Activated naive CD4-positive, alpha-beta T cell treated with anti-CD3 and anti-CD28 coated beads for 36 hours (primary cell): ENCODE results near the gene ICA1. TPM values are rescaled to one million over a fixed set of nuclear protein-coding genes. Genes with fewer than 3 reads are reported as not detected.

Experiments used
- total RNA-seq, 2 experiments: library from RNA; stranded (reverse); gene quantifications; one replicate each; pipeline ENCODE4 v1.2.3, GENCODE V29; 2021

The ICA1 gene
- total RNA-seq, 2 experiments from 2014 or later, result 0.94 to 1.1 TPM

Other genes starting within 250 kb of the ICA1 start
- gene NXPH1, start 171.4 kb upstream of the ICA1 start, total RNA-seq, result not detected